Myometrial cell (primary cell): ENCODE results near the gene RBM39. TPM values are rescaled to one million over a fixed set of nuclear protein-coding genes. Genes with fewer than 3 reads are reported as not detected.

Experiments
- total RNA-seq: library from RNA; depleted of rRNA; stranded (reverse); fragments of >200 nt; gene quantifications from 2 replicates; pipeline ENCODE4 v1.2.3, GENCODE V29; 2015

RBM39 gene
- 119 and 134 TPM in 2 replicates for total RNA-seq

DNA sequence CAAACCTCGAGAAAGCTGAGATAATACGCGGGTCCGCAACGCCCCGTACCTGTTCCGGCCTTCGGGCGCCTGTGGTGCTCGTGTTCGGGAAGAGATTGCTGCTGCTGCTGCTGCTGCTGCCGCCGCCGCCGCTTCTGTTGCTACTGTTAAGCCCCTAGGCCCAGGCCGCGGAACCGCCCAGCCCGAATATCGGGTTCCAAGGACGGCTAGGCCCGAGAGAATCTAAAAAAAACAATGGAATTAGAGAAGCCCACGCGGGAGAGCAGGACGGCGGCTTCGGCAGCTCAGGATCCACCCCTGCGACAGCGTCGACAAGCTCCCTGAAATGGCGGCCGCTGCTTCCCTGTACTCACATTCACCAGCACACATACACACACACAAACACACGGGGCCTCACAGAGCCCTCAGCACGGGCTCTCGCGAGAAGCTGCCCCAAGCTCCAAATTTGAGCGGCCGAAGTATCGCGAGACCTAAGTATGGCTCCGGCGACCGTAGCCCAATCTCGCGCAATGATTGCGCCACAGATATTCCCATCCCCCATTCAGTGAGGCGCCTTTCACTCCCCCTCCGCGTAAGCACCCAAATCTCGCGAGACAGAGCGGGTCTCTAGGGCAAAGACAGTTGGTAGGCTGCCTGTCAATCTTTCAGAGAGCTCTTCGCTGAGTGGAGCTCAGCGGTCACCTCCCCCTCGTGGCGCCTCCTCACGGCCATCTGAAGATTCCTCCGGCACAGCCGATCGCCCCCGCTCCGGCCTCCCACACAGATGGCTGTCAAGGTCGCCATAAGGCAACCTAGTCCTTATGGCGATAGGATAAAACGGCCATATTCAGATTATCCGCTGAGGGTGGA, at the start of gene RBM39:
Gene RBM39, minus strand, starts transcription at position 369 of the 849 bp plus-strand sequence. CDS start 1,386 bp downstream, outside the sequence.

GRCh38 chr20:35771689-35772562, 29.9 kb upstream of the RBM39 start, which contains the start of gene PHF20:
PHF20 (plus strand) TSS chr20:35772015; CDS start chr20:35801523, 29,508 bp downstream.

DNA sequence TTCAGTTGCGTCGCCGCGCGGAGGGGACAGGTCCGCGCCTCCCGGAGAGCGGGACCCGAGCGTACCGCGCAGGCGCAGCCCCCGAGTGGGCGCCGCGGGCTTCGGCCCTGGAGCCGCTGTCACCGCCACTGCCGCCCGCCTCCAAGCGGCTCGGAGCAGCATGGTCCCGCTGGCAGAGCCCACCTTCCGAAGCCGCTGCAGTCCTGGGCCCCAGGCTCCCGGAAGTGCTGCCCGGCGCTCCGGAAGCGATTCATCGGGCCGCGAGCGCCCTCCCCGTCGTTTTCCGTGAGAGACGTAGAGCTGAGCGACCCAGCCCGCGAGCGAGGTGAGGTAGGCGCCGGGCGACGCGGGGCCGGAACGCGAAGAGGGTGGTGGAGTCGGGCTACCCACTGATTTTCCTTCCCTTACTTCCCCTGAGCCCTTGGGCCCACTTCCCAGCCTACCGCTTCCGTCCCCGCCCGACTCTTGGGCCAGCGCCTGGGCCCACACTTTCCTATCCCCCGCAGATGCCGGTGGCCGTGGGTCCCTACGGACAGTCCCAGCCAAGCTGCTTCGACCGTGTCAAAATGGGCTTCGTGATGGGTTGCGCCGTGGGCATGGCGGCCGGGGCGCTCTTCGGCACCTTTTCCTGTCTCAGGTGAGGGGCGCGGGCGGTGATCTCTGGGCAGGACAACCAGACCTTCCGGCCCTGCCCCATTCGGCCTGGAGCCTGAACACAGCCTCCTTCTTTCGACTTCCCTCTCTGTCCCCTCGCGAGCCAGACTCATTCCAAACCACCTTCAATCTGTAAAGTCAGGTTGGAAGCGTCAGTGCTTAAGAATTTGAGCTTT, 42.7 kb downstream of the RBM39 start, which contains the start of the genes NFS1 and ROMO1:
Gene NFS1, minus strand, starts transcription at position 226 of the 830 bp plus-strand sequence. Its CDS starts 64 bp downstream, at position 162.
Gene ROMO1, plus strand, starts transcription at position 279 of the 830 bp plus-strand sequence. Its CDS starts 228 bp downstream, at position 507.

DNA sequence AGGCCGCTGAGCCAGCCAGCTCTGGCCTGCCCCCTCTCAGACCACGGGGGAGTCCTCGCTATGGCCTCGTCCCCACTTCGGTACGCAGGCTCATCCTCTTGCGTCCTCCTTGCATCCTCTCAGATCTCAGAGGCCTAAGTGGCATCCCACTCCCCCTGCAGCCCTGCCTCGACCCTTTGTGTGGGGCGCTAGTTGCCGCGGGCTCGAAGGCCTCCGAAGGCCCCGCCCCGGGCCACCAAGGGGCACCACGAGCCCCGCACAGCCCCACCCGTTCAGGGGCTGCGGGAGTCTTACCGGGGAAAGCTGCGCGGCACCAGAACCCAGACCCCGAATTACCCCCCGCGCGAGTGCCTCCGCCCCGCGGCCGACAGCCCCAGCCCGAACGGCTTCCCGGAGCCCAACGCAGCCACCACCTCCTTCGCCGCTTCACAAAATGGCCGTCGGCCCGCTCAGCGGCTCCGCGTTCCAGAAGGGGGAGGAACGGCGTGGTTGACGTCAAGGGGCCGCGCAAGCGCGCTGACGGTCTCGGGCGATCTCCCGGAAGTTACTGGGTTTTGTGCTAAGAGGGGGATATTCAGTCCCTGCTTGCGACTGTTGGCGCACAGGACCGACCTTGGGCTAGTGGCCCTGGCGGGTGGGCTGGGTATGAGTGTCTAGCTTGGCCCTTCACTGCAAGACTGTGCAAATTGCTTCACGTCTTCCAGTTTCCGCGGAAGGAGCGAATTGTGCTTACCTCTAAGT, 77.4 kb downstream of the RBM39 start, which contains the start of the genes CPNE1 and RBM12:
Gene CPNE1, minus strand, starts transcription at position 435 of the 741 bp plus-strand sequence. CDS start 31,977 bp downstream, outside the sequence.
Gene RBM12, minus strand, starts transcription at position 435 of the 741 bp plus-strand sequence. CDS start 9,578 bp downstream, outside the sequence.

Other genes starting within 250 kb of the RBM39 start
- gene C20orf173, start 212.6 kb downstream of the RBM39 start, total RNA-seq, result not detected in 2 replicates
- 325 and 413 TPM in 2 replicates for gene ERGIC3, start 200.2 kb downstream of the RBM39 start, total RNA-seq
- gene SPAG4, start 126.4 kb downstream of the RBM39 start, total RNA-seq, result 9.8 and 9.9 TPM in 2 replicates
- 142 and 148 TPM in 2 replicates for gene CPNE1, start 77.4 kb downstream of the RBM39 start, total RNA-seq
- gene RBM12, start 77.4 kb downstream of the RBM39 start, total RNA-seq, result 34.0 TPM in 2 replicates
- 24.6 and 50.5 TPM in 2 replicates for gene NFS1, start 42.9 kb downstream of the RBM39 start, total RNA-seq
- gene ROMO1, start 42.9 kb downstream of the RBM39 start, total RNA-seq, result 638 and 750 TPM in 2 replicates
- gene PHF20, start 29.8 kb upstream of the RBM39 start, total RNA-seq, result 21.0 and 21.3 TPM in 2 replicates
- gene SCAND1, start 212.2 kb upstream of the RBM39 start, total RNA-seq, result 106 and 111 TPM in 2 replicates
- gene CNBD2, start 226.3 kb upstream of the RBM39 start, total RNA-seq, result 2.0 and 3.5 TPM in 2 replicates